NK-92 (cell line): Measurements from ENCODE around the gene RAB34.
"Not testable (repeated sequence)": the region's sequence is repeated elsewhere in the genome, so short reads cannot be mapped to it uniquely, and the experiment has no call there.

Experiments
- DNase-seq: peaks from one replicate; lab custom pipeline; 2025; ENCODE audit not compliant: unreplicated experiment; lab: John Stamatoyannopoulos, UW

RAB34 gene

GRCh38 chr17:28746611-28747050 is 29.0 kb upstream of the RAB34 start:
- no peak for DNase-seq

- DNase-seq, result no peak
Observed at GRCh38 chr17:28745786-28746411, 28.2 kb upstream of the RAB34 start.

- DNase-seq, result no peak
Observed at GRCh38 chr17:28744972-28745785, 27.5 kb upstream of the RAB34 start.

- no peak for DNase-seq
Observed at GRCh38 chr17:28744104-28744971, 26.7 kb upstream of the RAB34 start.

- DNase-seq, result no peak
Observed at GRCh38 chr17:28743243-28744103, 25.8 kb upstream of the RAB34 start, which contains the start of gene TRAF4. Gene TRAF4 (plus strand): TSS chr17:28744011. CDS start chr17:28744113, 102 bp downstream.

GRCh38 chr17:28741358-28742349 is 24.0 kb upstream of the RAB34 start:
- DNase-seq, result no peak

GRCh38 chr17:28740406-28741357 is 23.0 kb upstream of the RAB34 start:
- no peak for DNase-seq

GRCh38 chr17:28738680-28739384 is 21.2 kb upstream of the RAB34 start:
- DNase-seq, result no peak

GRCh38 chr17:28737770-28738679 is 20.4 kb upstream of the RAB34 start:
- DNase-seq, result no peak

GRCh38 chr17:28737316-28737715 is 19.6 kb upstream of the RAB34 start:
- DNase-seq, result no peak

- DNase-seq, result not testable (repeated sequence)
Observed at GRCh38 chr17:28735913-28736769, 18.5 kb upstream of the RAB34 start.

- DNase-seq, result no peak
Observed at GRCh38 chr17:28735242-28735722, 17.6 kb upstream of the RAB34 start.

GRCh38 chr17:28734712-28735241 is 17.1 kb upstream of the RAB34 start:
- DNase-seq, result no peak

- DNase-seq, result no peak
Observed at GRCh38 chr17:28733346-28733745, 15.7 kb upstream of the RAB34 start.

GRCh38 chr17:28729950-28730330 is 12.3 kb upstream of the RAB34 start:
- no peak for DNase-seq
